ENCODE measurements around the gene MAP2K7.

Gene MAP2K7

GRCh38 chr19:7904074-7905020 is 670 bp downstream of the MAP2K7 start:
- Histone ChIP-seq H3K4me3 (ENCODE audit: low read depth, low read length) (peak overlapping the region; percentile 90), H3K9me3 (ENCODE audit: control insufficient read depth, insufficient read depth, low read depth, low read length) (no peaks in the 10 kb centered on the region), H3K4me1 (ENCODE audit: control insufficient read depth, insufficient read depth, low read length) (peaks cover 5% of the 10 kb centered on the region; the same call in 1 of the 2 replicates), H3K27ac (ENCODE audit: extremely low read depth, low read depth, low read length) (peak overlapping the region; percentile 77), H3K36me3 (ENCODE audit: control insufficient read depth in 2 of 2, insufficient read depth in 1 of 2, low read length in 2 of 2) (peaks cover 0 to 35% of the 10 kb centered on the region in 2 experiments; a peak in 1 of 3 replicates)
- ChIA-PET CTCF (interaction anchor here (0.8 to 1.5 kb wide), 12 partner anchors 11 to 85 kb away, joined by 3 to 12 read pairs (median 3); partner anchors contain the start of gene SNAPC2), POLR2A (interaction anchor here (1.0 to 1.9 kb wide), 16 partner anchors 8 to 97 kb away, joined by 3 to 25 read pairs (median 8); partner anchors contain the start of genes LRRC8E, PRR36, SNAPC2 and TGFBR3L)
- TF ChIP-seq BCL11A (tag by site-specific recombination; IDR thresholded peaks at IDR 0.05; ENCODE audit: low read depth): no peak
- TF ChIP-seq KLF16 (tag by site-specific recombination; IDR thresholded peaks at IDR 0.05): peak; percentile 35; the same call in 1 of the 2 replicates
- no peak for TF ChIP-seq ZNF398 (tag by site-specific recombination; IDR thresholded peaks at IDR 0.05)
- 0 out of 2 replicates have a peak, but pooled peaks have one; percentile 14 for TF ChIP-seq ZBTB8A (tag by site-specific recombination; IDR thresholded peaks at IDR 0.05)
- no peak for TF ChIP-seq ATF2 (tag by site-specific recombination; IDR thresholded peaks at IDR 0.05; ENCODE audit: low read depth)
- no peak for TF ChIP-seq ZNF561 (tag by site-specific recombination; IDR thresholded peaks at IDR 0.05; ENCODE audit: borderline replicate concordance)
- TF ChIP-seq ZSCAN5A (tag by site-specific recombination; IDR thresholded peaks at IDR 0.05): no peak
- no peak for TF ChIP-seq ZBTB20 (tag by site-specific recombination; IDR thresholded peaks at IDR 0.05)
- no peak for TF ChIP-seq ZNF707 (tag by site-specific recombination; IDR thresholded peaks at IDR 0.05)
- no peak for TF ChIP-seq SCRT2 (tag by site-specific recombination; IDR thresholded peaks at IDR 0.05)
- no peak for TF ChIP-seq SETDB1 (IDR thresholded peaks at IDR 0.05; ENCODE audit: insufficient read length, low read length)
- TF ChIP-seq ZNF239 (tag by site-specific recombination; IDR thresholded peaks at IDR 0.05): no peak
- TF ChIP-seq KLF8 (tag by site-specific recombination; IDR thresholded peaks at IDR 0.05): no peak
- TF ChIP-seq ZNF513 (tag by site-specific recombination; IDR thresholded peaks at IDR 0.05): no peak
- no peak for TF ChIP-seq OVOL3 (tag by site-specific recombination; IDR thresholded peaks at IDR 0.05)
- TF ChIP-seq PRDM10 (tag by site-specific recombination; IDR thresholded peaks at IDR 0.05): no peak
- 0 out of 2 replicates have a peak, but pooled peaks have one; percentile 27 for TF ChIP-seq ZBTB17 (tag by site-specific recombination; IDR thresholded peaks at IDR 0.05)
- TF ChIP-seq ZBTB1 (tag by site-specific recombination; IDR thresholded peaks at IDR 0.05): no peak
- no peak for TF ChIP-seq GLI2 (tag by site-specific recombination; IDR thresholded peaks at IDR 0.05; ENCODE audit: borderline replicate concordance, low read depth)
- no peak for TF ChIP-seq ZNF692 (tag by site-specific recombination; IDR thresholded peaks at IDR 0.05)
- no peak for TF ChIP-seq ZNF132 (tag by site-specific recombination; IDR thresholded peaks at IDR 0.05; ENCODE audit: borderline replicate concordance)
- peak; percentile 54 for TF ChIP-seq ZNF335 (tag by site-specific recombination; conservative IDR thresholded peaks at IDR 0.05)

Data from HEK293 (cell line).